Activated T-helper 1 cell treated with anti-CD3 and anti-CD28 coated beads, Interleukin-12 subunit alpha, Interleukin-12 subunit beta, Interleukin-2, Interleukin-4 antibody, amounts not matched to agents 30 ng/mL and 10 ng/mL and 1 ng/mL, durations not matched to agents 14 hours and 24 hours and 36 hours (primary cell): ENCODE results near the gene RBPJ. TPM values are rescaled to one million over a fixed set of nuclear protein-coding genes. Genes with fewer than 3 reads are reported as not detected.

ENCODE experiments used
- DNase-seq: peaks from one replicate; pipeline ENCODE4 v3.0.0; 2021; ENCODE audit warnings: low spot score
- H3K27ac Mint-ChIP-seq: one replicate; pipeline ENCODE4 v1.8.0; 2021; ENCODE audit warnings: mild to moderate bottlenecking, mixed read lengths
- H3K27me3 Mint-ChIP-seq: one replicate; pipeline ENCODE4 v1.8.0; 2022; ENCODE audit warnings: mild to moderate bottlenecking, moderate library complexity, mixed read lengths; ENCODE audit not compliant: insufficient read depth
- H3K36me3 Mint-ChIP-seq: one replicate; pipeline ENCODE4 v1.8.0; 2021; ENCODE audit warnings: low read depth, mixed read lengths
- H3K4me1 Mint-ChIP-seq: one replicate; pipeline ENCODE4 v1.8.0; 2021; ENCODE audit warnings: low read depth, mixed read lengths
- H3K4me3 Mint-ChIP-seq: one replicate; pipeline ENCODE4 v1.8.0; 2021; ENCODE audit warnings: mild to moderate bottlenecking, moderate library complexity, mixed read lengths
- H3K9me3 Mint-ChIP-seq: one replicate; pipeline ENCODE4 v1.8.0; 2021; ENCODE audit warnings: mixed read lengths
- intact Hi-C: fragments of 100-400 bp; cut with micrococcal nuclease; formaldehyde crosslinking; loops from one replicate; pipeline ENCODE4 v1.15.1; 2024
- total RNA-seq: library from RNA; stranded (reverse); gene quantifications from 2 replicates; pipeline ENCODE4 v1.2.3, GENCODE V29; 2022

The RBPJ gene
- total RNA-seq, 1 donor from 2014 or later = 455 TPM

GRCh38 chr4:26424838-26425237, 104.0 kb downstream of the RBPJ start:
- no peak for DNase-seq
- no peaks in the 10 kb centered on the region for H3K9me3 Mint-ChIP-seq
- no peak overlapping the region for H3K4me3 Mint-ChIP-seq
- intact Hi-C loops = loop anchor here (5.0 kb wide), 1 partner anchor 488 kb away; no protein-coding TSS in a partner anchor
- no peak overlapping the region for H3K27ac Mint-ChIP-seq
- no peaks in the 10 kb centered on the region for H3K27me3 Mint-ChIP-seq
- H3K36me3 Mint-ChIP-seq = peaks cover 65% of the 10 kb centered on the region
- peaks cover 35% of the 10 kb centered on the region for H3K4me1 Mint-ChIP-seq

DNA sequence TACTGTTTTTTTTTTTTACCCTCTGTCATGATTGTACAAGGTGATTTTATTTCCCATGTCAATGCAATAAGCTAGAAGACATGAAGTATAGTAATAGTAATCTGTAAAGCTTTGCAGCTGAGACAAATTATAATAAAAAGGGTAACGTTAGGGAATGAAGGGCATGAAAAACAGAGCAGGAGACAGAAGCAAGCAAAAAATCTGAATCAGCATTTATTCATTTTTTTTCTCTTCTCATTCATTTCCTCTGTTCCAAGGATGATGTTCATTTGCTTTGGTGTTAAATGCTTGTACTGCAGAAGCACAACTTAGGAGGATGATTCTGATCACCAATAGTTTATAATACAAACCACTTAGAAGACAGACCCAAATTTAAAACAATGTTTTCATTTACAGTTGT, 105.1 kb downstream of the RBPJ start:
- peaks cover 35% of the 10 kb centered on the region for H3K4me1 Mint-ChIP-seq
- no peaks in the 10 kb centered on the region for H3K9me3 Mint-ChIP-seq
- peaks cover 69% of the 10 kb centered on the region for H3K36me3 Mint-ChIP-seq
- H3K4me3 Mint-ChIP-seq = no peak overlapping the region
- DNase-seq = no peak
- H3K27ac Mint-ChIP-seq = no peak overlapping the region
- intact Hi-C loops = loop anchor here (5.0 kb wide), 1 partner anchor 489 kb away; no protein-coding TSS in a partner anchor
- H3K27me3 Mint-ChIP-seq = no peaks in the 10 kb centered on the region

- Mint-ChIP-seq H3K27ac (peak overlapping the region; percentile 24), H3K9me3 (no peaks in the 10 kb centered on the region), H3K4me3 (no peak overlapping the region), H3K27me3 (no peaks in the 10 kb centered on the region), H3K4me1 (peaks cover 29% of the 10 kb centered on the region), H3K36me3 (peaks cover 71% of the 10 kb centered on the region)
- DNase-seq = no peak
- intact Hi-C loops = loop anchor here (5.0 kb wide), 1 partner anchor 490 kb away; no protein-coding TSS in a partner anchor
Measured at GRCh38 chr4:26426892-26427291, 106.1 kb downstream of the RBPJ start.

- peaks cover 29% of the 10 kb centered on the region for H3K4me1 Mint-ChIP-seq
- H3K27ac Mint-ChIP-seq = no peak overlapping the region
- H3K4me3 Mint-ChIP-seq = no peak overlapping the region
- DNase-seq = no peak
- intact Hi-C loops = loop anchor here (1.0 to 5.0 kb wide), 2 partner anchors 10 to 493 kb away; no protein-coding TSS in a partner anchor
- no peaks in the 10 kb centered on the region for H3K27me3 Mint-ChIP-seq
- H3K9me3 Mint-ChIP-seq = no peaks in the 10 kb centered on the region
- H3K36me3 Mint-ChIP-seq = peaks cover 65% of the 10 kb centered on the region
Measured at GRCh38 chr4:26429910-26430309, 109.1 kb downstream of the RBPJ start.

GRCh38 chr4:26431461-26432180, 110.8 kb downstream of the RBPJ start:
- no peak overlapping the region for H3K27ac Mint-ChIP-seq

DNA sequence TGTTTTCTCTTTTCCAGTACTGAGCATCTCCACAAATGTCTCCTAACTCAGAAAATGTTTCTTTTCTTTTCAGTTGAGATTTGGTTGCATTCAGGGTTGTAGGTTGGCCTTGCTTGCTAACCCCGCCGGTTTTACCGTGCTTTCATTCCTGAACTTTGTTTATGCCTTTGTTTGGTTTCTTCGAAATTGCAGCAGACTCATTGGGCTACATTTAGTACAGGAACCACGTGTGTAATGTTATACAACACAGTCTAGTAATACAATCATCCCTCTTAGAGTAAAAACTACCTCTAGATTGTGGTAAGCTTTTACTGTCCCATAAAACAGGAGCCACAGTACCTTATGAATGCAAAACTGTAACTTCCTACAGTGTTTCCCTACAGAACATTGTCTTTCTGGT, 111.6 kb downstream of the RBPJ start:
- H3K4me3 Mint-ChIP-seq = no peak overlapping the region
- no peak overlapping the region for H3K27ac Mint-ChIP-seq
- peaks cover 22% of the 10 kb centered on the region for H3K4me1 Mint-ChIP-seq
- no peaks in the 10 kb centered on the region for H3K27me3 Mint-ChIP-seq
- DNase-seq = no peak
- no peaks in the 10 kb centered on the region for H3K9me3 Mint-ChIP-seq
- H3K36me3 Mint-ChIP-seq = peaks cover 47% of the 10 kb centered on the region
- intact Hi-C loops = no loop called here

More at GRCh38 chr4:26431461-26432180, 110.8 kb downstream of the RBPJ start:
- DNase-seq = no peak
- H3K4me3 Mint-ChIP-seq = no peak overlapping the region
- H3K9me3 Mint-ChIP-seq = no peaks in the 10 kb centered on the region
- no peaks in the 10 kb centered on the region for H3K27me3 Mint-ChIP-seq
- H3K36me3 Mint-ChIP-seq = peaks cover 53% of the 10 kb centered on the region
- H3K4me1 Mint-ChIP-seq = peaks cover 30% of the 10 kb centered on the region
- intact Hi-C loops = no loop called here

DNA sequence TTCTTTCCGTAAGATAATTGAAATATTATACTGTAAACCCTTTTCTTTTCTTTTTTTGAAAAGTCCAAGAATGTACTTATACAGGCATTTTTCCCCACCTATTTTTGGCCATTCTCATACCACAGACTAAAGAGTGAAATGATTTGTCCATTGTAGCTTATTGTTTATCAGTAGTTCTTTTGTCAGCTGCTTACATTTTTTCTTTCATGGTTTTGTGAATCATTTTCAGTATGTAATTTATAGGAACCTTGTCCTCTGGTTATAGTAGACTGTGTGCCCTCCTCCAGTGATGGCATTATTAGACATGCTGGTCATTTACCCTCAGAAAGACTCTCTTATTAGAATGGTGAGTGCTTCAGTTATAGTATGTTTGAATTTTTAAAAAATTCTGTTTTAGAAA, 112.7 kb downstream of the RBPJ start:
- peaks cover 41% of the 10 kb centered on the region for H3K36me3 Mint-ChIP-seq
- peaks cover 18% of the 10 kb centered on the region for H3K4me1 Mint-ChIP-seq
- H3K27ac Mint-ChIP-seq = no peak overlapping the region
- intact Hi-C loops = no loop called here
- no peak overlapping the region for H3K4me3 Mint-ChIP-seq
- DNase-seq = no peak
- H3K9me3 Mint-ChIP-seq = no peaks in the 10 kb centered on the region
- no peaks in the 10 kb centered on the region for H3K27me3 Mint-ChIP-seq

DNA sequence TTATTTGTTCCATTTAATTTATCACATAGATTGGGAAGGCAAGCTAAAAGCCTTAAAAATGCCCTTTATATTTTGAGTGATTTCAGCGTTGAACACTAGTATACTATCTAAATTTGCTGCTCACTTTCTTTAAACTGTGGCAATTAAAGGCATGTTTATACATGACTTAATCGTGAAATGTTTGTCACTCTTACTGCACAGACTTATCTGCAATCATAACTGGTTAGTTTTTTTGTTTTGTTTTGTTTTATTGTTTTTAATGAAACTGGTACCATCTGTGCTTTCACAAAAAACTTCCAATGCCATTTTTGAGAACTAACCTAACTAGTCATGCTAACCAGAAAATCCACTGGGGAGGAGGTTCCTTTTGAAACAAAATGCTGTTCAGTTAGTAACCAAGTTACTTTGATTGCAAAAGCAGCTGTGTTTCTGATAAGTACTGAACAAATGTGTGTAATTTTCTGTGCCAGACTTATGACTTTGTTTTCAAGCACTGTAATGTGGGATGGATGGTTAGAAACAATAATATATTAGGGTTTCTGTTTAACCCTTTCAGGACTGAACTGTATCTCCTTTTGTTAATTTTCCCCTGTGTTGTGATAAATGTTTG, 113.3 kb downstream of the RBPJ start:
- H3K27me3 Mint-ChIP-seq = no peaks in the 10 kb centered on the region
- DNase-seq = no peak
- peaks cover 18% of the 10 kb centered on the region for H3K4me1 Mint-ChIP-seq
- intact Hi-C loops = no loop called here
- H3K36me3 Mint-ChIP-seq = peaks cover 41% of the 10 kb centered on the region
- H3K27ac Mint-ChIP-seq = no peak overlapping the region
- H3K4me3 Mint-ChIP-seq = no peak overlapping the region
- no peaks in the 10 kb centered on the region for H3K9me3 Mint-ChIP-seq

- no peak overlapping the region for H3K4me3 Mint-ChIP-seq
- H3K27ac Mint-ChIP-seq = no peak overlapping the region
- DNase-seq = no peak
- no peaks in the 10 kb centered on the region for H3K4me1 Mint-ChIP-seq
- H3K27me3 Mint-ChIP-seq = no peaks in the 10 kb centered on the region
- intact Hi-C loops = no loop called here
- H3K9me3 Mint-ChIP-seq = peaks cover 6% of the 10 kb centered on the region
- peaks cover 38% of the 10 kb centered on the region for H3K36me3 Mint-ChIP-seq
Measured at GRCh38 chr4:26441102-26441501, 120.3 kb downstream of the RBPJ start.

DNA sequence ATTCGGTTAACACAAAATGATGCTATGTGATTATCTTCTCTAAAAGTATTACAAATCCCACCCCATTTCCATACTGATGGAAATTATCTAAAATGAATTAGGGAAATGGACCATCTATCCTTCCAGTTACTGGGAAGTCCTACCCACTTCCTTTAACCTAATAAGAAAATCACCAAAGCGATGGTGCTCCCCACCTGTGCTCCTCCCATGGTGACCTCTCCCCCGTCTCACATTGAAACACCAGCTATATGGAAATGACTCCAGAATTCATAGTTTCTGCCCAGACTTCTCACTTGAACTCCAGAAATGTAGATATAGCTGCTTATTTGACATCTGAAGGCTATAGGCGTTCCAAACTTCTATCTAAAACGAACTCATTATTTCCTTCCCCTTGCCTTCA, 121.0 kb downstream of the RBPJ start:
- DNase-seq = no peak
- Mint-ChIP-seq H3K4me1 (no peaks in the 10 kb centered on the region), H3K27ac (no peak overlapping the region)

GRCh38 chr4:26447378-26447777, 126.6 kb downstream of the RBPJ start:
- no peak for DNase-seq
- H3K9me3 Mint-ChIP-seq = peaks cover 6% of the 10 kb centered on the region
- H3K36me3 Mint-ChIP-seq = peaks cover 17% of the 10 kb centered on the region
- H3K4me3 Mint-ChIP-seq = no peak overlapping the region
- H3K27me3 Mint-ChIP-seq = no peaks in the 10 kb centered on the region
- H3K4me1 Mint-ChIP-seq = no peaks in the 10 kb centered on the region
- no peak overlapping the region for H3K27ac Mint-ChIP-seq
- intact Hi-C loops = no loop called here

More for the DNA sequence above, 121.0 kb downstream of the RBPJ start:
- Mint-ChIP-seq H3K36me3 (peaks cover 34% of the 10 kb centered on the region), H3K4me3 (no peak overlapping the region), H3K9me3 (peaks cover 6% of the 10 kb centered on the region), H3K27me3 (no peaks in the 10 kb centered on the region)
- intact Hi-C loops = no loop called here

DNA sequence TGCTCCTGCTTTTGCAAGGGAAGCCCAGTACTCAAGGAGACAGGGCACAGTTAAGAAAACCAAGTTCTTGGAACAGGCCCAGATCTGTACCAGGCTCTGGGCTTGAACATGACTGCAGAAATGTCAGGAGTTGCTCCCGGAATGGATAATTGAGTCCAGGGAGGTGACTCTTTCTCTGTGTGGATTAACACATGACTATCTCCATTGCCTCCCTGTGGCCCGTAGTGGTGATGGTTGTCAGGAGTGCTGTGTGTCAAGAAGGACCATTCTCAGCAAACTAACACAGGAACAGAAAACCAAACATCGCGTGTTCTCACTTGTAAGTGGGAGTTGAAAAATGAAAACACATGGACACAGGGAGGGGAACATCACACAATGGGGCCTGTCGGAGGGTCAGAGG, 129.6 kb downstream of the RBPJ start:
- intact Hi-C loops = loop anchor here (10.0 kb wide), 1 partner anchor 404 kb away; no protein-coding TSS in a partner anchor
- H3K27me3 Mint-ChIP-seq = no peaks in the 10 kb centered on the region
- no peaks in the 10 kb centered on the region for H3K9me3 Mint-ChIP-seq
- H3K36me3 Mint-ChIP-seq = no peaks in the 10 kb centered on the region
- no peaks in the 10 kb centered on the region for H3K4me1 Mint-ChIP-seq
- no peak overlapping the region for H3K4me3 Mint-ChIP-seq
- no peak overlapping the region for H3K27ac Mint-ChIP-seq
- no peak for DNase-seq

GRCh38 chr4:26451597-26451996, 130.8 kb downstream of the RBPJ start:
- H3K27ac Mint-ChIP-seq = no peak overlapping the region
- no peaks in the 10 kb centered on the region for H3K27me3 Mint-ChIP-seq
- intact Hi-C loops = loop anchor here (10.0 kb wide), 1 partner anchor 403 kb away; no protein-coding TSS in a partner anchor

More at GRCh38 chr4:26451597-26451996, 130.8 kb downstream of the RBPJ start:
- Mint-ChIP-seq H3K36me3 (no peaks in the 10 kb centered on the region), H3K4me1 (no peaks in the 10 kb centered on the region), H3K4me3 (no peak overlapping the region), H3K9me3 (no peaks in the 10 kb centered on the region)
- DNase-seq = no peak
